Prostate gland (tissue), 2 donors: ENCODE results near the gene IFITM10. TPM values are rescaled to one million over a fixed set of nuclear protein-coding genes. Genes with fewer than 3 reads are reported as not detected.
A peak's percentile ranks its signal among the peaks of the same experiment; 100 is the strongest.

Source experiments
- DNase-seq: peaks from one replicate; pipeline ENCODE4 v3.0.0-alpha.2; 2019; ENCODE audit warnings: low spot score
- H3K27ac ChIP-seq, 2 donors: fragments of 200-600 bp; sonication (generic); 2 replicates each; pipeline ENCODE4 v1.5.1; 2017 to 2019
- H3K27me3 ChIP-seq: fragments of 200-600 bp; sonication (generic); replicated peaks from 2 replicates; pipeline ENCODE4 v1.5.1; 2019; ENCODE audit not compliant: insufficient read depth
- H3K36me3 ChIP-seq, 2 donors: fragments of 200-600 bp; sonication (generic); 1 replicate in 1 of 2; 2 replicates in 1 of 2; pipeline versions ENCODE4 v1.5.1 to v1.8.1; 2017 to 2019
- H3K4me1 ChIP-seq: fragments of 200-600 bp; sonication (generic); replicated peaks from 2 replicates; pipeline ENCODE4 v1.5.1; 2019
- H3K4me3 ChIP-seq, 2 donors: fragments of 200-600 bp; sonication (generic); 2 replicates each; pipeline ENCODE4 v1.5.1; 2017 to 2019
- H3K9me3 ChIP-seq: fragments of 200-600 bp; sonication (generic); 2 replicates; pipeline ENCODE4 v1.5.1; 2017
- CTCF ChIP-seq, 4 experiments: fragments of 200-600 bp in 2 of 4; fragments of 450-650 bp in 2 of 4; sonication (generic) in 2 of 4; IDR thresholded peaks; 1 replicate in 3 of 4; 2 replicates in 1 of 4; pipeline ENCODE4 v1.5.1; 2016 to 2019; ENCODE audit warnings: antibody characterized with exemption in 4 of 4, mild to moderate bottlenecking in 2 of 4, moderate library complexity in 2 of 4
- POLR2A ChIP-seq: fragments of 450-650 bp; IDR thresholded peaks from one replicate; pipeline ENCODE4 v1.6.1; 2016; ENCODE audit warnings: antibody characterized with exemption, mild to moderate bottlenecking
- POLR2AphosphoS5 ChIP-seq: sonication (generic); formaldehyde crosslinking; IDR thresholded peaks from one replicate; pipeline ENCODE4 v1.6.1; 2017; ENCODE audit warnings: antibody characterized with exemption
- WGBS: methylation state at CpG from one replicate; pipeline ENCODE4 v1.1.5; 2018; 5-methylcytosine and 5-hydroxymethylcytosine counted together
- intact Hi-C: fragments of 100-400 bp; cut with DNase I; formaldehyde crosslinking; loops from one replicate; pipeline ENCODE4 v1.14.2; 2022
- total RNA-seq, 2 donors: library from RNA; depleted of rRNA; stranded (reverse); fragments of >200 nt; gene quantifications; one replicate each; pipeline ENCODE4 v1.1.0, GENCODE V29; 2016

Gene IFITM10
- total RNA-seq, 2 donors from 2014 or later, result 2.6 to 3.1 TPM

- no peaks in the 10 kb centered on the region for H3K9me3 ChIP-seq
- 85% methylated on average over 18 of the region's 19 CpGs for WGBS
- no peak for TF ChIP-seq POLR2AphosphoS5
- no peak for TF ChIP-seq POLR2A
- no peak for TF ChIP-seq CTCF (IDR thresholded peaks at IDR 0.05)
- peaks cover 4% of the 10 kb centered on the region for H3K4me1 ChIP-seq
- DNase-seq, result no peak
- no peaks in the 10 kb centered on the region for H3K36me3 ChIP-seq
- intact Hi-C loops, result loop anchor here (10.0 kb wide), 1 partner anchor 1117 kb away; the partner anchor contains the start of gene CDKN1C
- H3K4me3 ChIP-seq, result no peak overlapping the region
- H3K27me3 ChIP-seq, result no peaks in the 10 kb centered on the region
- no peak overlapping the region for H3K27ac ChIP-seq
These were observed 17.2 kb upstream of the IFITM10 start for GRCh38 chr11:1767399-1768140.

GRCh38 chr11:1766719-1767398 is 16.5 kb upstream of the IFITM10 start:
- Histone ChIP-seq H3K36me3 (no peaks in the 10 kb centered on the region), H3K4me1 (peaks cover 4% of the 10 kb centered on the region), H3K27me3 (no peaks in the 10 kb centered on the region), H3K9me3 (no peaks in the 10 kb centered on the region), H3K27ac (no peak overlapping the region), H3K4me3 (no peak overlapping the region)
- TF ChIP-seq POLR2A, result no peak
- no peak for TF ChIP-seq POLR2AphosphoS5
- TF ChIP-seq CTCF (IDR thresholded peaks at IDR 0.05), result no peak
- DNase-seq, result no peak
- intact Hi-C loops, result loop anchor here (10.0 kb wide), 1 partner anchor 1118 kb away; the partner anchor contains the start of gene CDKN1C
- WGBS, result 91% methylated on average over 22 of the region's 22 CpGs

- intact Hi-C loops, result loop anchor here (10.0 kb wide), 1 partner anchor 1119 kb away; the partner anchor contains the start of gene CDKN1C
- Histone ChIP-seq H3K4me3 (no peak overlapping the region), H3K36me3 (no peaks in the 10 kb centered on the region), H3K9me3 (no peaks in the 10 kb centered on the region), H3K4me1 (peaks cover 4% of the 10 kb centered on the region), H3K27ac (no peak overlapping the region), H3K27me3 (no peaks in the 10 kb centered on the region)
- WGBS, result 90% methylated on average over 28 of the region's 28 CpGs
- DNase-seq, result no peak
- TF ChIP-seq POLR2A, result no peak
- TF ChIP-seq POLR2AphosphoS5, result no peak
- TF ChIP-seq CTCF (IDR thresholded peaks at IDR 0.05), result no peak
These were observed 15.7 kb upstream of the IFITM10 start for GRCh38 chr11:1765871-1766718.

- 3% methylated on average over 36 of the region's 85 CpGs for WGBS
- DNase-seq, result peak; percentile 85
- Histone ChIP-seq H3K27me3 (no peaks in the 10 kb centered on the region), H3K9me3 (no peaks in the 10 kb centered on the region), H3K4me1 (peaks cover 4% of the 10 kb centered on the region), H3K4me3 (peak within 1 kb of the TSS; percentile 92 to 98), H3K27ac (peak within 1 kb of the TSS; percentile 69 to 81), H3K36me3 (no peaks in the 10 kb centered on the region)
- intact Hi-C loops, result loop anchor here (10.0 kb wide), 1 partner anchor 1121 kb away; the partner anchor contains the start of gene CDKN1C
- TF ChIP-seq POLR2AphosphoS5 (peak; percentile 44), POLR2A (peak; percentile 84), CTCF (IDR thresholded peaks at IDR 0.05) (no peak)
These were observed 13.6 kb upstream of the IFITM10 start, which contains the start of gene CTSD for GRCh38 chr11:1763796-1764661. Gene CTSD, minus strand, starts transcription at chr11:1763927. Its CDS starts 68 bp downstream, at chr11:1763859.
